Stimulated activated CD8-positive, alpha-beta memory T cell treated with anti-CD3 and anti-CD28 coated beads, Interleukin-4, amount 100 ng/mL, for 24 hours (primary cell): ENCODE measurements around the gene ARHGAP31.
"Not testable (repeated sequence)": the region's sequence is repeated elsewhere in the genome, so short reads cannot be mapped to it uniquely, and the experiment has no call there.

Experiments
- DNase-seq: peaks from one replicate; pipeline ENCODE4 v3.0.0-alpha.2; 2020; ENCODE audit warnings: low read depth

The ARHGAP31 gene

DNA sequence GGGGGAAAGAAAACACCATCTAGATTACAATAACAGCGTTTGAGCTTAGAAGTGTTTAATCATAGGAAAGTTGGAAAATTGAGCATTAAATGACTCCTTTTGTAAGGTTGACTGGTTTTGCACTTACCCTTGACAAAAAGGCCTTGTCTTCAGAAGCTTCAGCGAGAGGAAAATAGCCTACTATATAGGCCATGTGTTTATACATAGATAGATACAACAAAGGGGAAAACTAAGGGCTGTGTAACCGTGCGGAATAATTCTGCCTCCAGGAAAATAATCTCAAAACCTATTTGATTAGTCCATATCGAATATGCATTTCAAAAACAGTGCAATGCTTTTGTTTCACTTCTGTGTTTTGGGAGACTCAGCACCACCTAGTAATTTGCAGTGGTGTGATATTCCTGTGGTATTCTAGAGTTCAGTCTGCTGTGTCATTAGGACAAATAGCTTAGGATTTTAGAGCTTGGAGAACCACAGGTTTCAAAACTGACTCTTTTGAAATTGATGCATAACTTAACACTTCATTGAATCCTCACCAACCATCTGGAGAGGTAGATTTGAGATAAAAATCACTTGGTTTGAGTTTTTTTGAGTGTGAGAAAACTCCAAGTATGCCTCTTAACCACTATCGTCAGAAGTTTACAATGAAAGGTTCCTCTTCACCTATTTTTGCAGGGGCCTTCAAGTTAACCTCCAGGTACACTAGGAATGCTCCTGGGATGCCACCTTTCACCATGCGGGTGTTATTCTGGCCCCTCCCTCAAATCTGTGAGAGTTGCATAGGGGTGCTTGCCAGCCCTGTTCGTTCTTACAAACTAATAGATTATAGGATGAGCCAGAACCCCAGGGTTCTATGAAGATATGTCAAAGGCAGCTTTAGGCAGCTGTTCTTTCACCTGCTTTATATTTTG lies 1.9 kb downstream of the ARHGAP31 start:
- no peak for DNase-seq

DNA sequence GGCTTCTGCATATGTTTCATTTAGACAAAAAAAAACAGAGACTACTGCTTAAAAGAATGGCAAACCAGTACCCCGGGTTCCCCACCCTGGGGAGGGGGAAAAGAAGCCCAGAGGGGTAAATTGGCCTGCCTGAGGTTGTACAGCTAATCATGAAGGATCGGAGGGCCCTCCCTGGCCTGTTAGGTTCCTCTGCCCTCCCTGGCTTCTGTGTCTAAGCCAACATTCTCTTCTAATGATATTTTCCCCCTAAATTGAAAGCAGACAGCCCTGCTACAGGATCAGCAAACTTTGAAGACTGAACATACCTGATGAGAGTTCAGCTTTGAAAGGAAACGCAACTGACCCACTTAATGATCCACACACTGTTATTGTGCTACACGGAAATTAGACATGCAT lies 2.5 kb downstream of the ARHGAP31 start:
- no peak for DNase-seq

DNA sequence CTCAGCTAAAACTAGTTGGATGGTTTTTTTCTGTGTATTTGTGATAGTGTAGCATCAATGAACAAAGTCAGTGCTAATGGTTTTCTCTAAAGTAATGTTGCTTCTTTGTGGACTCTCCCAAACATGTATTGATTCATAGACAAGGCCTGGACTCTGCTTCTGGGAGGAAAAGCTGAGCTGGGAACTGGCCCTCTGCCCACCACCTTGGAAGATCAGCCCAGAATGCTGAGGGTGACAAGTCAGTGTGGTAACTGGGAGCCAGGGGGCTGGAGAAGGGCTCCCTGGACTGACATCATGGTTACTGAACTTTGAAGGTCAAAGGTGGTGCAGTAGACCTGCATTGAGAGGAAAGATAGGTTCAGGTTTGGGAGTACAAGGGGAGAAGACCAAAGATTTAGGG lies 3.0 kb downstream of the ARHGAP31 start:
- DNase-seq, result no peak

DNA sequence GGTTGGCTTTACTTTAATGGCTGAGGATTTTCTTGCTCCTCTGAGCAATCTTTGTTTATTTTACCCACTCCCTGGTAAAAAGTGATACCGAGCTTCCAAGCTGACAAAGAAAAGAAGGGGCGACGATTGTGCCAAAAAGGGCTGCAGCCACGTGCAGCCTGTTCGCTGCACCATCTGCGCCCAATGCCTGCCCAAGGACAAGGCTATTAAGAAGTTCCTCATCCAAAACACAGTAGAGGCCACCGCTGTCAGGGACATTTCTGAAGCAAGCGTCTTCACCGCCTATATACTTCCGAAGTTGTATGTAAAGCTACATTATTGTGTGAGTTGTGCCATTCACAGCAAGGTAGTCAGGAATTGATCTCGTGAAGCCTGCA lies 4.4 kb downstream of the ARHGAP31 start:
- DNase-seq, result no peak

DNA sequence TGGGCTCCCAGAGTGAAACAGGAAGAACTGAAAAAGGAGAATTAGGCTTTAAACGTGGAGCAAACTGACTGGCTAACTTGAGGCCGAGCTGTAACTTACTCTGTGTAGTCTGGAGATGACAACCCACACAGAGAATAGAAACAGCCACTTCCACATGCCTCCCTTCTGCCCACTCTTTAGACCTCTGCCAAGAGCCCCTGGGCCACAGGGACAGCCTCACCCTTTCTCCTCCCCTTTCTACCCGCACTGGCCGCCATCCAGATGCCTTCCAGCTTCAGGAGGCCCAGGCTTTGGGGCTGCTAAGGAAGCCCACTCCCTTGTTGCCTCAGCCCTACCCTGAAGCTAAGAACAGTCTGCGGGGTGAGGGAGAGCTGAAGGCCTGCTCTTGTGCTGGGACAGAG lies 6.8 kb downstream of the ARHGAP31 start:
- no peak for DNase-seq

DNA sequence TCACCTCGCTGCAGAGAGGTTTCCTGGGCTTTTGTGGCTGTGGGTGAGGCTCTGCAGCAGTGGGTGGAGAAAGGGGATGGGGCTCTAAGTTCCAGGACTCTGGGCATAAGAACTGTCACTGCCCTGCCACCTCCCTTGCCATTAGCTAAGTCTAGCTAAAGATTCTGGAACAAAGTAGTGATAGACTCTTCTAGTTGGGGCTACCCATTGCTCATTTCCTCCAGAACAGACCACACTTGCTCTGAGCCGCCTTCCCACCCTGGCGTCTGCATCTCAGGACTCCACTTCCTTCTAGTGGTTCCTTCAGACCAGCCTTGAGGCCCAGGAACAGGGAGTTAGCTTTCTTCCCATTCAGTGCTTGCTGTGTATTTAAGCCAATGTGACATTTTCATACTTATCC lies 7.5 kb downstream of the ARHGAP31 start:
- DNase-seq, result no peak

DNA sequence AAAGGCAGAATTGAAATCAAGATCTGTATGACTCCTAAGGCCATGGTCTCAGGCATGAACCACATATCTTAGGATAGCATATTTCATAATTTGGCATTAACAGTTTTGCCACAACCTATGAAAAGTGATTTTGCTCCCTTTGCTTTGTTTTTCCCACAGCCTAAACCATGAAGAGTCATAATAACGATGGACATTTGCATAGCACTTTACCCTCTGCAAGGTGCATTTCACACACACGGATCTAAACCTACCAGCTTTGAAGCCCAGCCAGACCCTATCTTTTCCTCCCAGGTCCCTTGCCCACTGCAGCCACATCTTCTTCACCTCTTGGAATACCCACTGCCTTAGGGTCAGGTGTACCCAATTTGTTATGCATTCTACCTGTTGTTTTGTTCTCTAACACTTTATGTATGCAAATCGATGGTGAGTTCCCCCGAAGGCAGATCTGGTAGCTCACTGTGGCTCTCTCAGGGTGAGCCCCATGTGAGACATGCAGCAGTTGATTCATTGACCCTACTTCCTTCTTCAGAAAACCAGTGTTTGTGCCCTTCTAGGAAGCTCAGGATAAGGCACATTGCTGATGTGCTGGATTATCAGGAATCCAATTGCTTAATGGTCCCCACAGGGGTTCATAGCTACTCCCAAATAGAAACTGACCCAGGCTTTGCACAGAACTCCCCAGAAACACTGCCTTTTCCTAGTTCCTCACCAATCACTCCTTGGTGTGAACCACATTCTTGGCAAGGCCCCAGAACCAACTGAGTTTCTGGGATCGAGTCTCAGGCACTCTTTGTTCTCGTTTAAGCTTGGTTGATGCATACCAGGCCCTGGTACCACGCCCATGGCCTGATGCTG lies 8.7 kb downstream of the ARHGAP31 start:
- DNase-seq, result no peak

DNA sequence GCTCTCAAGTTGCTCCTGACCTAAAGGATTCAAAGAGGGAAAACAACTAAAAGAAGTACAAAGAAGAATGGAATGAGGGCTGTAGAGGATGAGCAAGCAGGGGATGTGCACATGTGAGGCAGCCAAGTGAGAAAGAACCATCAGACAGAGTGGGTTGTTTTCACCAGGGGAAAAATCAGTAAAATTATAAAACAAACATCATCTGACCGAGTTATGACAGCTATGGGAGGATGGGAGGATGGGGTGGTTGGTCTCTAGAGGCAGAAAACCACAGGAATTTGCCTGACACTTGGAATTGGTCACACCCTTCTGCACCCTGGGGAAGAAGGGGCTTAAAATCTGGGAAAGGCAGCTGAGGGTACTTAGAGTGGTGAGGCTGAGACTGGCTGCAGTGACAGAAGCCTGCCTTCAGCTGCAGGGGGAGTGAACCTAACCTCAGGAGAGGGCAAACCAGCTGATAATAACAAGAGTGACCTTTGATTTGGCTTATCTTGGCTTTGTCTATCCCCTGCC lies 10.1 kb downstream of the ARHGAP31 start:
- no peak for DNase-seq

DNA sequence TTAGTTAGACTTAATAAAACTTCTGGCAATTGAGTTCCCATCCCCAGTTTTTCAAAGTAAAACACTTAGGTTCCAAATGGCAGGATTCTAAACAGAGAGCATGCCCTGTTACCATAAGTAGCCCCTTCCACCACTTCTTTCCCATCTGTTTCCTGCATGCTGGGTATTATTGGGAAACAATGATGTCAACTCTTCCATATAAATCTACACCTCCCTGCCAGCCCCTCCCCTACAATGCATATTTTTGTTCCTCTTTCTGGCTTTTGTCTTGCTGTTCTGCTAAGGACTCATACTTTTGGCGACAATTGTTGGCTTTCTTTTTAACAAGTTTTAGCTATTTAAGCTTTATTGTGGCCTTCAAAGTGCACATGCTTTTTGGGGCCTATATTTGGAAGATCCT lies 11.1 kb downstream of the ARHGAP31 start:
- DNase-seq, result no peak

DNA sequence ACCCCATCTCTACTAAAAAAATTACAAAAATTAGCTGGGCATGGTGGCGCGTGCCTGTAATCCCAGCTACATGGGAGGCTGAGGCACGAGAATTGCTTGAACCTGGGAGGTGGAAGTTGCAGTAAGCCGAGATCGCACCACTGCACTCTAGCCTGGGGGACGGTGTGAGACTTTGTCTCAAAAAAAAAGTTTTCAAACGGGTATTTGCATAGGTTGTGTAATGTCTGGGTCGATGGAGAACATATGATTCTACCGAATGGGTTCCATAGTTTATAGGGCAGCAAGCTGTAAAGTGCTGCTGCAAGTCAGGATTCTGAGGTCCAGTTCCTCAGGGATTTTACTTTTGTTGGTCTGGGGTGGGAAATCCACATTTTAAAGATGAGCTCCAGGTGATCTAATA lies 12.2 kb downstream of the ARHGAP31 start:
- DNase-seq, result not testable (repeated sequence)

DNA sequence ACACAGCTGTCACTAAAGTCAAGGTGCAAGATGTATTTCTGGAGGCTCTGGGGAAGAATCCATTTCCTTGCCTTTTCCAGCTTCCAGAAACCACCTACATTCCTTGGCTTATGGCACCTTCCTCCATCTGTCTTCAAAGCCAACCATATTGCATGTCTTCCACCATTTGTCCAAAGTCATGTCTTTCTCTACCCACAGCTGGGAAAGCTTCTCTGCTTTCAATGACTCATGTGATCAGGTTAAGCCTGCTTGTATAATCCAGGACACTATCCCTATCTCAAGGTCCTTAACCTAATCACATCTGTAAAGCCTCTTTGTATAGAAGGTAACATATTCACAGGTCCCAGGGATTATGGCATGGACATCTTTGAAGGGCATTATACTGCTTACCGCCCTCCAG lies 14.2 kb downstream of the ARHGAP31 start:
- DNase-seq, result no peak

DNA sequence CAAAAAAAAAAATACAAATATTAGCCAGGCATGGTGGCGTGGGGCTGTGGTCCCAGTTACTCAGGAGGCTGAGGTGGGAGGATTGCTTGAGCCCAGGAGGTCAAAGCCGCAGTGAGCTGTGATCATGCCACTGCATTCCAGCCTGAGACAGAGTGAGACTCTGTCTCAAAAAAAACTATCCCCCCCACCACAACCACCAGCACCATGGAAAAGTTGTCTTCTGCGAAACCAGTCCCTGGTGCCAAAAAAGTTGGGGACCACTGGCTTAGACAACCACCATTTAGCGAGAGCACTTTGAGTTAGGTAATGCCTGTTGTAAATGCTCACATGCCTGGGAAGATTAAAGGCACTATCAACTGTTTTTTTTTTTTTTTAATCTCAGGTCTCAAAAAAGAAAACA lies 15.4 kb downstream of the ARHGAP31 start:
- DNase-seq, result no peak

DNA sequence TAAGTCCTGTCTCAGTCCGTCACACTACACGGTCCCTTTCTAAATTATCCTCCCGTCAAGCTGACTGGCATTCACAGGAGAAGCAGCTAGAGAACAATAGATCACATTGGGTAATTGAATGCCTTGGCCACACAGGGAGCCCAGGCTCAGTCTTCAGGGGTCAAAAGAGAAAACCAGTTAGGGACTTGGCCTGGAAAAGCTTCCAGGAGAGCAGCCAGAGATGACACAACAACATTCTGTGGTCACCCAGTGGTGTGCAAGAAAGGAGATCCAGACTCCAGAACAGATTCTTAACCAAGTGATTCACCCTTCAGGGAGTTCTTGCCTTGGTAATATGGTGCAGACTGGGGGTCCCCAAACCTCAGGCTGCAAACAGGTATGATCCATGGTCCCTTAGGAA lies 15.9 kb downstream of the ARHGAP31 start:
- DNase-seq, result no peak

DNA sequence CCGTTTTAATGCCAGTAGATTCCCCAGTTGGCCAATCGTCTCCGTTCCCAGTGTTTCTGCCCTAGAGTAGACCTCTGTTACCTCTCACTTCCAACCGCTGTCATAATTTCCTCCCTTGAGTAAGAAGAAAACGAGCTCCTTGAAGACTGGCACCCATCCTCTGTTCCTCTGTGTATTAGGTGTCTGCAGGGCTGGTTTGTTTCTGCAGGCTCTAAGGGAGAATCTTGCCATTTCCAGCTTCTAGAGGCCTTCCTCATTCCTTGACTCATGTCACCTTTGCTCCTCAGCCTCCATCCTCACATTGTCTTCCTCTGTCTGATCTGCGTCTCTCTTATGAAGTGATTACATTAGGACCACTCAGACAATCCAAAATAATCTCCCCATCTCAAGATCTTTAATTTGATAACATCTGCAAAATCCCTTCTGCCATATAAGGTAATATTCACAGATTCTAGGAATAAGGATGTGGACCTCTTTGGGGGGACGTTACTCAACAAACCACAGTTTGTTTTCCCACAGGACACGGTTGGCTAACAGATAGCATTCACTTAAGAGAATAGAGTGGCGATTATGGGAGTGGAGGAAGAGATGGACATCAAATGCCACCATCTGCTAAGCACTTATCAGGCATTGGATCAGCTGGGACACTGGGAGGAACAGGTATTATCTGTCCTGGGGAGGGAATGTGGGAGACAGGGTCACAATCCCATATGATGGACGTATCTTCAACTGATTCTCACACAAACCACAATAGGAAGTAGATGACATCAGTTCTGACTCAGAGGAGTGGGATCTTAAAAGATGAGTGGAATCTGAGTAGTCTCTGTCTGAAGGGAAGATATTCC lies 17.1 kb downstream of the ARHGAP31 start:
- DNase-seq, result no peak

DNA sequence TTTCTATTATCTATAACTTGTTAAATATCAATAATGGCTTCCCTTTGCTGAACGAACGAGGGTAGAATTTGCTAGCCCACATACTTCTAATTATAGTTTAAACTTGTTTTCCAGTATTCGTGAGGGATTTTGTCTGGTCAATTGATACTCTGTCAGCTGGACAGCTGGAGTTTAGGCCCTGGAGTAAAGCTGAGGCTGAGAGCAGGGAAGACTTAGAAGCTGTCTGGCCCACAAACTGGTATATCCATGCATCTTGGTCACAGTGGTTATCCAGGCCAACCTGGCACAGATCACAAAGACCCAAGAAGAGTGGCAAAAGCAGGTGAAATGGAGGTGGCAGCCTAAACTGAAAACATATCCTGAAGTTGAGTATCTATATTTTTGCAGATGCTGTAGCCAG lies 19.3 kb downstream of the ARHGAP31 start:
- no peak for DNase-seq

DNA sequence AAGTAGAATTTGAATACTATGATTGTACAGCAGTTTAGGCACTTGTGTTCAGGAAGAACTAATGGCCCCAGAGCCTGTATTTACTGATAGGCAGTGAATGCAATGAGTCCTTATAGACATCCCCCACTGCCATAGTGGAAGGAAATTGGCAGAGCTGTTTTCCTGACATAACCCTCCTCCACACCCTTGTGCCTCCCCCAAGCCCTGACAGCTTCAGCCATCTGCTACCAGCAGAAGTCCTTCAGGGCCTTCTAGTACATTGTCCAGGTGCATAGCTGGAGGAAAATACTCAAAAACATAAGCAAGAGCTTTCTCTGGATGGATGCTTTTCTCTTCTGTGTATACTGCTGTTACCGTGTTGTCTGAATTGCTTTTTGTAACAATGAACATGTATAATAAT lies 20.6 kb downstream of the ARHGAP31 start:
- no peak for DNase-seq

DNA sequence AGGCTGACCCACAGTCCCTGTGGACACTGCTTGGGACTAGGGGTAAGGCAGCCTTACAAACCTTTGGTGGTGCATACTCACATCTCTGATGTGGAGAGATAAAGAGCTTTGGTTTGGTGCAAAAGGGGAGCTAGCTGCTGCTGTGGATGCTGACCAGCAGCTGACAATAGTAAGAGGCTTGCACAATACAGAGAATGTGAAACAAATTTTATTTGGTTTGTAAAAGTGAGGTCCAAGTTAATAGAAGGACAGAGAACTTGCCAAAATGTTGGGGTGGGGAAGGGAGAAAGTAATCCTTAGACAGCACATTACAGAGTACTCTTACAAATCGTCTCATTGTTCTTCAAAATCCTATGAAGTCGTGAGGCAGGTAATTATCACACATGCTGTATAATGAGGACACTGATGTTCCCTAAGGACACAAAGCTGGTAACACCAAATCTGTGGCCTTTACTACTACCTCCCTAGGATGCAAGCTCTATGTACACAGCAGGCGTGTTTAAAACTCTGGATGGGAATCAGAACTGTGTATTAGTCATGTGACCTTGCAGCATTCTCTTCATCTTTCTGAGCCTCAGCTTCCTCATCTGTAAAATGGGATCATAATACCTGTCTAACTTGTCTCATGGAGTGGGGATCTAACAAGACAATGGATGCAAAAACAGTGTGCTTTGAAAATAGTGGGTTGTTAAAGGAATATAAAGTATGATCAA lies 21.6 kb downstream of the ARHGAP31 start:
- DNase-seq, result no peak

DNA sequence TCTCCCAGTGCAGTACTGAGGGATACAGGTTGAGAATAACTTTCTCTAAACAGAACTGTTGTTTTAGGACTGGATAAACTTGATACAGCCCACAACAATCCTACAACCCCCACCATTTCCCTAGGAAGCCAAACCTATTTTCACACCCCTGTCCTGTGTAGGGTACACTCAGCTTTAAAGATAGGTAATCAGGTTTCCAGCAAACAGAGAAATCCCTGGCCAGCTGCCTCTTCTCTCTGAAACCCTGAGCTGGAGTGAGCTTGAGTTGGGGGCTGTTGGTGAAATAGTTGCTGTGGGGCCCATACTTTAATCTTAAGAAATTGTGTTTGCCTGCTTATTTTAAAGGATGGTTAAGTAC lies 22.1 kb downstream of the ARHGAP31 start:
- DNase-seq, result no peak

DNA sequence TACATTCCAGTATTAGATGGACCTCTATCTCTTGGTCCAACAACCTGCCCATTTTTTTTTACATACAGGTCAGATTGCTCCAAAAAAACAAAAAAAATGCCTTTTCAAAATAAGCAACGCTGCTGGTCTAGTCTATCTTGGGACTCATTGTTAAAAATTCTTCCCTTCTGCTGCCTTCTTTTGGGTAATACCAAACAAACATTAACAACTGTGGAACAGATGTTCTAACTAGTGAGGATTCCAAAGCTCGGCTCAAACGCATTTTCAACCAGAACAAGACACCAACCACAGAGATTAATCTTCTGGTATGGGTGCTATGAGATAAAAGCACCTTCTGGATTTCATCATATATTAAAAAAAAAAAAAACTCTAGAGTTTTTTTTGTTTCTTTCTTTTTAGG lies 24.7 kb downstream of the ARHGAP31 start:
- no peak for DNase-seq

DNA sequence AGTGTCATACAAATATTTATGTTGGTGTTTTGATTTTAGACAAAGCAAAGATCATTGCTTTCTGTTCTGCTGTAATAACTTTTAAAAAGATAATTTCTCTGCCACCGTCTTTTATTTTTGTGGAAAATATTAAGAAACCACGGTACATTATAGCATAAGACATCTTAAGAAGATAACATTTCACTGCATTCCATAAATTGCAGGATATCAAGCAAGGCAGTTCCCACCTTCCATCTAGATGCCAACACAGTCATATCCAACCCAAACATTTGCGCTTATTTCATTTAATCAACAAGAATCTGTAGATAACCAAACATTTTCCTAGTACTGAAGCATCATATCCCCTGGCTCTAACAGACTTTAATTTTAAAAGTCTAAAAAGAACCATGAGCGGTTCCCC lies 25.1 kb downstream of the ARHGAP31 start:
- DNase-seq, result no peak

DNA sequence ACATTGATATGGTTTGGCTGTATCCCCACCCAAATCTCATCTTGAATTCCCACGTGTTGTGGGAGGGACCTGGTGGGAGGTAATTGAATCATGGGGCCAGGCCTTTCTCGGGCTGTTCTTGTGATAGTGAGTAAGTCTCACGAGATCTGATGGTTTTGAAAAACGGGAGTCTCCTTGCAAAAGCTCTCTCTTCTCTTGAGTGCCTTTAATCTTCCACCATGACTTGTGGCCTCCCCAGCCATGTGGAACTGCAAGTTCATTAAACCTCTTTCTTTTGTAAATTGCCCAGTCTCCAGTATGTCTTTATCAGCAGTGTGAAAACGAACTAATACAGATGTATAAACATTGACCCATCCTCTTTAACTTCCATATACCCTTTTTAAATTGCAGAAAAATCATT lies 26.6 kb downstream of the ARHGAP31 start:
- DNase-seq, result not testable (repeated sequence)
